AG09309 (cell line): ENCODE data around the gene STK32C.

Experiments
- DNase-seq: peaks from one replicate; pipeline ENCODE4 v3.0.0-alpha.2; 2010; ENCODE audit warnings: low read depth
- H3K4me3 ChIP-seq: 2 replicates; pipeline ENCODE4 v1.5.1; 2011; ENCODE audit warnings: mild to moderate bottlenecking, low read depth, low read length, moderate library complexity; ENCODE audit not compliant: control insufficient read depth
- CTCF ChIP-seq: IDR thresholded peaks from 2 replicates; pipeline ENCODE4 v1.5.1; 2011; ENCODE audit warnings: mild to moderate bottlenecking, low read depth, low read length, inconsistent platforms; ENCODE audit not compliant: insufficient read depth, control insufficient read depth; ENCODE audit errors: missing control alignments

The STK32C gene

GRCh38 chr10:132173185-132173584, 134.6 kb downstream of the STK32C start:
- no peak for DNase-seq

GRCh38 chr10:132172091-132173066, 135.4 kb downstream of the STK32C start:
- no peak overlapping the region for H3K4me3 ChIP-seq
- no peak for DNase-seq
- TF ChIP-seq CTCF = no peak

More at GRCh38 chr10:132173185-132173584, 134.6 kb downstream of the STK32C start:
- no peak for TF ChIP-seq CTCF
- H3K4me3 ChIP-seq = no peak overlapping the region

- DNase-seq = no peak
- no peak overlapping the region for H3K4me3 ChIP-seq
- no peak for TF ChIP-seq CTCF
Measured at GRCh38 chr10:132170561-132171361, 137.0 kb downstream of the STK32C start.

GRCh38 chr10:132169766-132170560, 137.8 kb downstream of the STK32C start:
- DNase-seq = no peak
- no peak overlapping the region for H3K4me3 ChIP-seq
- no peak for TF ChIP-seq CTCF

GRCh38 chr10:132169031-132169765, 138.6 kb downstream of the STK32C start:
- no peak overlapping the region for H3K4me3 ChIP-seq
- no peak for TF ChIP-seq CTCF
- DNase-seq = no peak

GRCh38 chr10:132168571-132169030, 139.1 kb downstream of the STK32C start:
- no peak overlapping the region for H3K4me3 ChIP-seq
- DNase-seq = no peak
- TF ChIP-seq CTCF = no peak
